Dermis microvascular lymphatic vessel endothelial cell (primary cell): ENCODE measurements around the gene CTDSPL2. TPM values are rescaled to one million over a fixed set of nuclear protein-coding genes. Genes with fewer than 3 reads are reported as not detected.

Experiments used
- total RNA-seq: library from RNA; depleted of rRNA; stranded (reverse); fragments of >200 nt; gene quantifications from 2 replicates; pipeline ENCODE4 v1.2.1, GENCODE V29; 2014

CTDSPL2 gene
- total RNA-seq, 1 donor from 2014 or later = 77.7 TPM

Other genes with a start within 250 kb of the CTDSPL2 start
- 0.89 and 1.5 TPM in 2 replicates for gene FRMD5, start 232.4 kb upstream of the CTDSPL2 start, total RNA-seq
- 57.8 and 60.7 TPM in 2 replicates for gene GOLM2, start 138.9 kb upstream of the CTDSPL2 start, total RNA-seq
- gene EIF3J, start 109.5 kb downstream of the CTDSPL2 start, total RNA-seq = 35.3 and 46.5 TPM in 2 replicates
- 30.2 and 35.9 TPM in 2 replicates for gene SPG11, start 236.0 kb downstream of the CTDSPL2 start, total RNA-seq